Naive thymus-derived CD8-positive, alpha-beta T cell (primary cell): ENCODE data around the gene RALGPS1. TPM values are rescaled to one million over a fixed set of nuclear protein-coding genes. Genes with fewer than 3 reads are reported as not detected.

Experiments
- ATAC-seq, 2 donors: fragments of 150-1000 bp; cut with Tn5 transposase in 1 of 2; sonication (Bioruptor Pico), chemical (Tn5 transposase) in 1 of 2; 1 replicate in 1 of 2; 2 replicates in 1 of 2; pipeline ENCODE4 v1.10.0; 2021; ENCODE audit warnings: mild to moderate bottlenecking in 2 of 2, moderate library complexity in 2 of 2
- POLR2A ChIA-PET: fragments of 350-600 bp; sonication (Branson Sonifier 250); formaldehyde crosslinking; loops from one replicate; lab custom pipeline; 2021; ENCODE audit warnings: antibody characterized with exemption; lab: Charles Lee
- DNase-seq, 10 donors: peaks; one replicate each; pipeline versions ENCODE4 v3.0.0 to v3.0.0-alpha.2; 2020 to 2022
- H3K27ac Mint-ChIP-seq, 10 donors: one replicate each; pipeline ENCODE4 v1.8.0; 2020 to 2022; ENCODE audit warnings: mild to moderate bottlenecking in 10 of 10, mixed read lengths in 10 of 10, moderate library complexity in 4 of 10, inconsistent platforms in 1 of 10
- H3K27me3 Mint-ChIP-seq, 5 donors: one replicate each; pipeline ENCODE4 v1.8.0; 2021 to 2022; ENCODE audit warnings: mixed read lengths in 5 of 5
- H3K36me3 Mint-ChIP-seq, 3 donors: one replicate each; pipeline ENCODE4 v1.8.0; 2020 to 2022; ENCODE audit warnings: mixed read lengths in 3 of 3, mild to moderate bottlenecking in 2 of 3, inconsistent platforms in 1 of 3
- H3K4me1 Mint-ChIP-seq, 4 donors: one replicate each; pipeline ENCODE4 v1.8.0; 2021 to 2022; ENCODE audit warnings: mixed read lengths in 4 of 4
- H3K4me3 Mint-ChIP-seq, 10 donors: one replicate each; pipeline ENCODE4 v1.8.0; 2020 to 2022; ENCODE audit warnings: mild to moderate bottlenecking in 10 of 10, mixed read lengths in 10 of 10, moderate library complexity in 6 of 10, inconsistent platforms in 1 of 10
- H3K9me3 Mint-ChIP-seq, 9 donors: one replicate each; pipeline ENCODE4 v1.8.0; 2020 to 2022; ENCODE audit warnings: mixed read lengths in 9 of 9, mild to moderate bottlenecking in 3 of 9, inconsistent platforms in 1 of 9, moderate library complexity in 1 of 9
- polyA plus RNA-seq, 3 donors: library from polyadenylated mRNA; unstranded; fragments of 300-500 nt; fragmentation: Illumina TruSeq; gene quantifications; one replicate each; pipeline ENCODE4 v1.2.3, GENCODE V29; 2021
- total RNA-seq, 8 experiments: library from RNA in 2 of 8; stranded (reverse) in 2 of 8; gene quantifications; one replicate each; pipeline ENCODE4 v1.2.3 and lab custom pipeline; 2021 to 2026

Gene RALGPS1
- total and polyA plus RNA-seq, 5 experiments from 2014 or later, result 0.83 to 6.4 (median 1.8) TPM

DNA sequence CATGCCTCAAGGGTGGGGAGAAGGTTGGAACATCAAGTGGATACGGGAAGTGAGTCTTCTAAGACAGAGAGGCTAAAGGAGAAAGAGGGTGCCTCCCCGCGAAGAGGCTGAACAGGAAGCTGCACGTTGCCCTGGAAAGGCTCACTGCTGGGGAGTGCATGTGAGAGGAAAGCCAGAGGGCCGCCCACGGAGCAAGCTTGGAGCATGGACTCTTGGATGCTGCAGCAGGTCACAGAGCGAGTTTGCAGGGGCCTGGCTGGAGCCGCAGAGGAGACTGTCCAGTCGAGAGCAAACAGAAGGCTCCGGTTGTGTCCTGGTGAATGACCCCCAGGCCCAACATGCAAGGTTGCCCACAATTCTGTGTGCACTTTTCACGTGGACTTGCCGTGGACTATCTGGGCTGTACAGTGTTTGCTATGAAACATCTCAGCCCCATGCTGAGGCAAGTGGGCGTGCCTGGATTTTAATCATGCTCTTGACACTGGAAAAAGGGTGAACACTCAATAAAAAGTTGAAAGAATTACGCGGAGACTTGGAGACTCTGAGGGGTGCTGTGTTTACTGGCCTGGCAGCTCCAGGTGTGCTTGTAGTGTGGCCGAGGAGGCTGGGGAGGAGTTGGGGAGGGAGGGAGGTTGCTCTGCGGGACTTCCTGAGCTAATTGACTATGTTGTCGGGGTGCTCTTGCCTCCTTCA lies 295.5 kb downstream of the RALGPS1 start:
- peaks cover 0 to 3% (median 0%) of the 10 kb centered on the region in 3 donors for H3K36me3 Mint-ChIP-seq
- ATAC-seq (no peak), DNase-seq (no peak)
- H3K4me3 Mint-ChIP-seq, result no peak overlapping the region
- no peak overlapping the region for H3K27ac Mint-ChIP-seq
- H3K9me3 Mint-ChIP-seq, result no peaks in the 10 kb centered on the region
- H3K4me1 Mint-ChIP-seq, result peaks cover 0 to 6% (median 3%) of the 10 kb centered on the region in 4 donors
- POLR2A ChIA-PET, result interaction anchor here (0.5 kb wide), 1 partner anchor 39 kb away, joined by 3 read pairs; no protein-coding TSS in a partner anchor
- peaks cover 3 to 20% (median 7%) of the 10 kb centered on the region in 5 donors for H3K27me3 Mint-ChIP-seq

DNA sequence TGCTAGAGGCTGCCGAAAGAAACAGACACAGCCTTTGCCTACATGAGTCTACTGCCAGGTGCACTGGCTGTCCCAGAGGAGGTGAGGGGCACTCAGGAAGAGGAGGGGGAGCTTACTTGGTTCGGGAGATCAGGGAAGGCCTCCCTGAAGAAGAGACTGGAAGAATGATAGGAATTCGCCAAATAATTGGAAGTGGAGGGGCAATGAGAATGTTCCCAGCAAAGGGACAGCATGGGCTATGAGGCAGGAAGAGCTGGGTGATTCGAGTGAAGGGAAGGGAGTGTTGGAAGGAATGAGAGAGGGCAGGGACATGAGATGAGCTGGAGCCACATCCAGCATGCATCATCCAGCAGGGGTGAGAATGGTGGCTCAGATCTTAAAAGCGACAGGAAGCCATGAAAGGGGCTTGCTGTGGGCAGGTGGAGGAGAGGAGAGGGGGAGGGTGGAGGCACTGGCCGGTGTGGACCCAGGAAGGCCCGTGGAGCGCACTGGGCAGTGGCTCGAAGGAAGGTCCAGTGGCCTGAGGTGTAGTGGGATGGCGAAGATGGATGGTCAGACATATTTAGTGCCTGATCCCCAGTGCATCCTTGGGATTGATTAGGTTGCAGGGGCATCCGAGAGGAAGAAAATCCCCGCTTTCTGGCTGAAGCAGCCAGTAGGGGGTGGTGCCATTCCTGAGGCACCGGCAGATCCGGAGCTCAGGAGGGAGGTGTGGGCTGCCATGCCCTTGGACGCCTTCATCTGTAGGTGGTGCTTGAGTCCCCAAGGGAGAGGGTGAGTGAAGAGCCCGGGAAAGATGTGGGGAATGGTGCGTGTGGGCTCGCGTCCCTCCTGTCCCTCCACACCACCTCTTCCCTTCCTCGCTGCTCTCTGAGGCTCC lies 296.5 kb downstream of the RALGPS1 start:
- DNase-seq, result no peak
- ATAC-seq, result no peak
- Mint-ChIP-seq H3K27ac (no peak overlapping the region), H3K9me3 (no peaks in the 10 kb centered on the region), H3K27me3 (peaks cover 3 to 12% (median 6%) of the 10 kb centered on the region in 5 donors), H3K4me1 (peaks cover 0 to 6% (median 4%) of the 10 kb centered on the region in 4 donors), H3K36me3 (peaks cover 0 to 3% (median 0%) of the 10 kb centered on the region in 3 donors), H3K4me3 (no peak overlapping the region)
- POLR2A ChIA-PET, result no interaction called here

DNA sequence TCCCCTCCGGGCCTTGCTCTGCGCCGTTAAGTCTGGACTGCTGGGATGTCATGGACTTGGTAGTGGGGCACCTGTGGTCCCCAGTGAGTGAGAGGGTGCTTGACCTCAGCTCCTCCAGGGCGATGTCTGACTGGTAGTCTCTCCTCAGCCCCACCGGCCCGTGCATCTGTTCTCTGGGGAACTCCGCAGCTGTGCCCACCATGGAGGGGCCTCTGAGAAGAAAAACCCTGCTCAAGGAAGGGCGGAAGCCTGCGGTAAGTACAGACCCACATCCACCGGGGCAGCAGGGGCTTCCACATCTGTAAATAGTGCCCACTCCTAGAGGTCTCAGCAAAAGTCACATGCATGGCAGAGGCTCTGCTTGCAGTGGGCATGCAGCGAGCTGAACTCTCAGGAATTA lies 297.4 kb downstream of the RALGPS1 start:
- no peak for DNase-seq
- H3K27ac Mint-ChIP-seq, result no peak overlapping the region
- peaks cover 3 to 12% (median 6%) of the 10 kb centered on the region in 5 donors for H3K27me3 Mint-ChIP-seq
- no peak overlapping the region for H3K4me3 Mint-ChIP-seq
- POLR2A ChIA-PET, result no interaction called here
- H3K4me1 Mint-ChIP-seq, result peaks cover 0 to 6% (median 4%) of the 10 kb centered on the region in 4 donors
- peaks cover 0 to 2% (median 0%) of the 10 kb centered on the region in 3 donors for H3K36me3 Mint-ChIP-seq
- ATAC-seq, result no peak
- no peaks in the 10 kb centered on the region for H3K9me3 Mint-ChIP-seq

DNA sequence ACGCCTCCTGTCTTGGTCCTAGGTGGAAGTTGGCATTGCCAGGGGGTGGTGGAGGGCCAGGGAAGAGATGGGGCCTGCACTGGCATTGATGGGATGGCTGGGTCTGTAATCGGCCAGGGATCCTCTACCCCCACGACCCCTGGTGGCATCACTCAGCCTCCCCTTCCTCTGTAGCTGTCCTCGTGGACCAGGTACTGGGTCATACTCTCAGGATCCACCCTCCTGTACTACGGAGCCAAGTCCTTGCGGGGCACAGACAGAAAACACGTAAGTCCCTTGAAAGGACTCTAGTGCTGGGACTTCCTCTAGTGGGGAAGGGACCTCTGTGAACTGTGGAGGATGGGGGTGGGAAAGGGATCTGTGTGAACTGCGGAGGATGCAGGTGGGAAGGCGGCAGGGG lies 297.9 kb downstream of the RALGPS1 start:
- H3K9me3 Mint-ChIP-seq, result no peaks in the 10 kb centered on the region
- peaks cover 3 to 12% (median 6%) of the 10 kb centered on the region in 5 donors for H3K27me3 Mint-ChIP-seq
- ATAC-seq (no peak), DNase-seq (no peak)
- H3K36me3 Mint-ChIP-seq, result no peaks in the 10 kb centered on the region
- H3K4me3 Mint-ChIP-seq, result no peak overlapping the region
- no peak overlapping the region for H3K27ac Mint-ChIP-seq
- H3K4me1 Mint-ChIP-seq, result peaks cover 0 to 6% (median 4%) of the 10 kb centered on the region in 4 donors
- POLR2A ChIA-PET, result interaction anchor here (1.0 kb wide), 2 partner anchors 13 to 239 kb away, joined by 3 to 4 read pairs; partner anchors contain the start of genes LRSAM1 and RPL12

DNA sequence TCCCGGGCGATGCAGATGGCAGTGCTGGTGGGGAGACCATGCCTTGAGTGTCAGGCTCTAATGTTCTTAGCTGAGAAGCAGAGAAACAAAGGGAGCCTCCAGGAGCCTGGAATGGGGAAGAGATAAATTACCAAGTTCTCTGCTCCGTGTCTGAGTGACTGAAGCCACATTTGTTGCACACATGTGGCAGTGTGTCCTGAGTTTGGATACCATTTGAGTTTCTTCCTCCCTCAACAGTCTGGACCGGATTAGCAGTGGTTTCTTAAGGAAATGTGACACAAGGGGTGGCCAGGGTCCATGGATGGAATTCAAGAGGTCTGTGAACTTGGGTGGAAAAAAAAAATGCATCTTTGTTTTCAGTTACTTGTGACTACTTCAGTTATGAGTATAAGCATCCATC lies 299.3 kb downstream of the RALGPS1 start:
- POLR2A ChIA-PET, result interaction anchor here (1.5 kb wide), 1 partner anchor 237 kb away, joined by 7 read pairs; the partner anchor contains the start of genes LRSAM1 and RPL12
- Mint-ChIP-seq H3K27ac (no peak overlapping the region), H3K27me3 (peaks cover 3 to 12% (median 6%) of the 10 kb centered on the region in 5 donors), H3K9me3 (no peaks in the 10 kb centered on the region), H3K36me3 (no peaks in the 10 kb centered on the region), H3K4me3 (no peak overlapping the region), H3K4me1 (peaks cover 0 to 6% (median 4%) of the 10 kb centered on the region in 4 donors)
- ATAC-seq (no peak), DNase-seq (no peak)

DNA sequence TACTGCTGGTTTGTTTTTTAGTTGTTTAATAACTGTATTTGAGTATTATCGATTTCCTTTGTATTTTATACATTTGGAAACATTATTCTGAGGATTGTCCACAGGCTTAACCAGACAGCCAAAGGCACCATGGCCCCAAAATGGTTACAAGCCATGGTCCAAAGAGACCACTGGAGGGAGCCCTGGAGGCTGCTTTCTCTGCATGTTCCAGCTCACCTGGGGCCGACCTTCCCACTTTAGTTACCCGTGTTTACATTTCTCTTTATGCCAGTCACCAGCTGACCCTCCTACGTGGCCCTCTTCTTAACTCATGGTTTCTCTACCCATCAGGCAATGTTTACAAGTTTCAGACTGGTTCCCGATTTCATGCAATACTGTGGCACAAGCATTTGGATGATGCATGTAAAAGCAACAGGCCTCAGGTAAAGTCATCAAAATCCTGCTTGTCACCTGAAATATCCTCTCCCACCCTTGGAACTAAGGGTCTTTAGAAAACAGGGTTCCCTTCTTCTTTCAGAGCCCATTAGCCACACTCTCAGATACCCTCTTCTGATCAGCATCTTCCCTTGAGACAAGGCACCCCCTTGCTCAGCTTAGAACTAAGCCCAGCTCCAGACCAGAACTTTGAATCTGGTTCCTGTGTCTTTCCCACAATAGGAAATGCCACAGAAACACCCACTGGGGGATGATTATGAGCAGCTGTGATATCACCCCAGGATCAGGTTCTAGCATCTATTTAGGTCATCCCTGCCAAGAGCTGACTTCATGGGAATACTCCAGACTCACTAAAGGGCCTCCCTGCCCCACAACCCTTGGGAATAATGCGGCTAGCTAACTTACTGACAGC lies 300.1 kb downstream of the RALGPS1 start:
- DNase-seq (peak; percentile 31 to 78 (median 50)), ATAC-seq (peak; percentile 82 to 94)
- Mint-ChIP-seq H3K27me3 (peaks cover 3 to 12% (median 6%) of the 10 kb centered on the region in 5 donors), H3K36me3 (no peaks in the 10 kb centered on the region), H3K4me1 (peaks cover 0 to 6% (median 4%) of the 10 kb centered on the region in 4 donors), H3K9me3 (no peaks in the 10 kb centered on the region), H3K27ac (no peak overlapping the region), H3K4me3 (no peak overlapping the region)
- POLR2A ChIA-PET, result interaction anchor here (0.7 to 1.5 kb wide), 2 partner anchors 232 to 236 kb away, joined by 3 to 7 read pairs; partner anchors contain the start of genes LRSAM1 and RPL12

DNA sequence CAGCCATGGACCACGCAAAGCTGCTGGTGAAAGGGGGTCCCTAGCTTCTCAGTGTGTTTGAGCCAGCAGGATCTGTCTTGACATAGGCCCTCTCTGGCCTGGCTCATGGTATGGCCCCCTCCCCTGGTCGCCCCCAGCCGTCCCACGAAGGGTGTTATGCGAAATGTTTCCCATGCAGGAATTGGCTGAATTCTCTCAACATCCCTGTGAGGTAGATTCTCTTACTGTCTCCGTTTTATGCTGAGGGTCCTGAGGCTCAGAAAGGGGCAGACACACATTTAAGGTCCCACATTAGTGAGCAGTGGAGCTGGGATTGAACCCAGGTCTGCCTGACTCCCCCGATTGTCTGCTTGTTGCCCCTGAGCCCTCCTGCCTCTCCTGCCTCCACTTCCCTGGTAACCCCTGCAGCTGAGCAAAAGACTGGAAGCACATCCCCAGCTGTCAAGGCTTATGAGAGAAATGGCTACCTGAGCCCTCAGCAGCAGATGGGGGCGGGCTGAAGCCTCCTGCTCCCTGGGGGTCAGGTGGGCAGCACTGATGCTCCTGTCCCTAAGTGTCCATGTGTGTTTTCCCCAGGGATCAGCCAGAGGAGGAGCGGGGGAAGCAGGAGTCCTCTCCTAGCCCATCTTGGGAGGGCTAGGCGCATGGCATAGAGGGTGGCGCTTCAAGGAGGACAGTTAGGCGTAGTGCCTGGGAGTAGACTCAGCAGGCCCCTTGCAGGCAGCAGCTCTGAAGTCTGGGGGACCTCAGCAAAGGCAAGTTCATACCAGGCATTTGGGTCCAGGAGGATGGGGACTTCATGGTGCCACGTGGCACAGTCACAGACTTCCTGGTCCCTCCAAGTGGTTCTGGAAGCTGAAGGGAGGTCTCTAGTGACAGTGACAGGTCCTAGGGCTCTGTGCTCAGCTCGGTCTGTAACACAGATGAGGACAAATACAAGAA lies 301.0 kb downstream of the RALGPS1 start:
- Mint-ChIP-seq H3K4me3 (no peak overlapping the region), H3K9me3 (no peaks in the 10 kb centered on the region), H3K4me1 (peaks cover 0 to 6% (median 4%) of the 10 kb centered on the region in 4 donors), H3K27me3 (peaks cover 2 to 9% (median 6%) of the 10 kb centered on the region in 5 donors), H3K36me3 (no peaks in the 10 kb centered on the region), H3K27ac (peak overlapping the region in 1 of 10 donors; percentile 27)
- DNase-seq (no peak), ATAC-seq (no peak)
- POLR2A ChIA-PET, result interaction anchor here (0.7 to 1.5 kb wide), 2 partner anchors 234 to 235 kb away, joined by 3 to 7 read pairs; partner anchors contain the start of genes LRSAM1 and RPL12

DNA sequence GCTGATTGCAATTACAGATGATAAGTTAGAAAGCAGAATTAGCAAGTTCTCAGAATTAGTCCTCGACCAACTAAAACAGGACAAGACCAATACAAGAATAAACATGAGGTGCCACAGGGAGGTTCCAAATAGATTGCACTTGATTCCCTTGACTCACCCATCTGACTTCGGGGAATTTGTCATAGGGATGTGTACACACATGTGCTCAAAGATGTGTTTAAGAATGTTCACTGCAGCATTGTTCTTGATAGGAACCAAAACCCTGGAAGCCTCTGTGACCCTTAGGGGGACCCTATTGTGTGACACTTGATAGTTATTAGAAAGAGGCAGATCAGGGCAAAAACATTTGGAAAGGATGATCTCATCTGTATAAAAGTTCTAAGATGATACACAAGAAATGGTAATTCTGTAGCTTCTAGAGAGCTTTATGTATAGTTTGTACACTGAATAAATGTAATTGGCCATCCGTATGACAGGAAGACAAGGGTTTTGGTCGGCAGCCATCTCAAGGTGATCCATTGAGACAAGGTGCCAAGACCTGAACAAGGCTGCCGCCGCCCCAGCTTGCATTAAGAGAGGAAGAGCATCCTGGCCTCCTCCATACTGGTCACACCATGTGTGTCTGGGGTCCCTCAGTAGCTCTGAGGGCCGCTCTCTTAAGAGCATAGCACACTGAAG lies 301.8 kb downstream of the RALGPS1 start:
- H3K9me3 Mint-ChIP-seq, result no peaks in the 10 kb centered on the region
- peaks cover 0 to 2% (median 0%) of the 10 kb centered on the region in 5 donors for H3K27me3 Mint-ChIP-seq
- ATAC-seq (no peak), DNase-seq (no peak)
- H3K4me1 Mint-ChIP-seq, result peaks cover under 1 to 9% (median 5%) of the 10 kb centered on the region in 4 donors
- H3K4me3 Mint-ChIP-seq, result no peak overlapping the region
- H3K36me3 Mint-ChIP-seq, result no peaks in the 10 kb centered on the region
- no peak overlapping the region for H3K27ac Mint-ChIP-seq
- POLR2A ChIA-PET, result no interaction called here

DNA sequence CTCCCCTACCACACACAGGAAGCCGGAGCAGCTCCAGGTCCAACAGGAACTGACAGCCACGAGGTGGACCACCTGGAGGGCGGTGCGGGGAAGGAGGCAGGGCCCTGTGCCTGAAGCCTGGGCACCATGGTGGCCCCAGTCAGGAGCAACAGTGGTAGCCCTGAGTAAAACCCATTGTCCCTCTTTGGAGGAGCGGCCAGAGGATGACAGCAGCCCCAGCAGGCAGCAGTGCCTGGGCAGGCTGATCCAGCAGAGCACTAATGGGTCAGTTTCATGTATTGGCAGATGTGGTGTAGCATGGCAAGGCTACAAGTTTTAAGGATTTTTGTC lies 302.3 kb downstream of the RALGPS1 start:
- Mint-ChIP-seq H3K36me3 (no peaks in the 10 kb centered on the region), H3K4me1 (peaks cover 5 to 14% (median 9%) of the 10 kb centered on the region in 4 donors), H3K9me3 (no peaks in the 10 kb centered on the region), H3K27ac (no peak overlapping the region), H3K27me3 (peaks cover 0 to 2% (median 0%) of the 10 kb centered on the region in 5 donors), H3K4me3 (no peak overlapping the region)
- DNase-seq (no peak), ATAC-seq (no peak)
- POLR2A ChIA-PET, result no interaction called here

DNA sequence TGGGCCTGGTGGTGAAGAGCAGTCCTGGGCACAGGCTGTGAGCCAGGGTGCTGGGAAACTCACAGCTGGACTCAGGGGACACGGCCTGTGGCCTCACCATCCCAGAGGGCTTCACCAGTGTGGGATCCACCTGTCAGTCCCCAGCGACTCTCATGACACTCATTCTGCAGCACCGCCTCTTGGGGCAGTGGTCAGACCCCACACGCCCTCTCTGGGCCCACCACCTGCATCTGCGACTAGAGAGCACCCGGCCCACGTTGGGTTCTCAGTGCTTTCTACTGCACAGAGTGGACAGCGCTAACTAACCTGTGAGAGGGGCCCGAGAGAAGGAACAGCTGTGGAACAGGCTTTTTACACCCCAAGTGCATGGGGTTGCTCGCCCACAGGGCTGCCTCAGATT lies 304.2 kb downstream of the RALGPS1 start:
- no peak overlapping the region for H3K27ac Mint-ChIP-seq

More for the DNA sequence above, 304.2 kb downstream of the RALGPS1 start:
- ATAC-seq (no peak), DNase-seq (no peak)
- H3K4me1 Mint-ChIP-seq, result peaks cover 14 to 32% (median 25%) of the 10 kb centered on the region in 4 donors
- POLR2A ChIA-PET, result no interaction called here
- H3K36me3 Mint-ChIP-seq, result no peaks in the 10 kb centered on the region
- no peaks in the 10 kb centered on the region for H3K9me3 Mint-ChIP-seq
- H3K4me3 Mint-ChIP-seq, result no peak overlapping the region
- H3K27me3 Mint-ChIP-seq, result peaks cover 0 to 2% (median 0%) of the 10 kb centered on the region in 5 donors
